Activated T-cell treated with anti-CD3 and anti-CD28 coated beads, Interleukin-2, amount 50 U/mL, for 72 hours (primary cell): ENCODE data around the gene EYA4. TPM values are rescaled to one million over a fixed set of nuclear protein-coding genes. Genes with fewer than 3 reads are reported as not detected.
"Not testable (repeated sequence)": the region's sequence is repeated elsewhere in the genome, so short reads cannot be mapped to it uniquely, and the experiment has no call there.

Experiments used
- ATAC-seq, 2 donors: fragments of 150-1000 bp; cut with Tn5 transposase; replicated peaks in 1 of 2; 2 replicates each; pipeline ENCODE4 v1.10.0; 2021; ENCODE audit warnings: moderate library complexity in 2 of 2, mild to moderate bottlenecking in 1 of 2
- DNase-seq, 2 donors: peaks; one replicate each; pipeline ENCODE4 v3.0.0; 2021 to 2022; ENCODE audit warnings: mixed read lengths in 1 of 2
- H3K27ac Mint-ChIP-seq: one replicate; pipeline ENCODE4 v1.8.0; 2022; ENCODE audit warnings: mild to moderate bottlenecking, moderate library complexity, mixed read lengths
- H3K27me3 Mint-ChIP-seq: one replicate; pipeline ENCODE4 v1.8.0; 2022; ENCODE audit warnings: low read depth, mixed read lengths
- H3K36me3 Mint-ChIP-seq, 2 donors: one replicate each; pipeline ENCODE4 v1.8.0; 2022; ENCODE audit warnings: mixed read lengths in 2 of 2, mild to moderate bottlenecking in 1 of 2; ENCODE audit not compliant: insufficient read depth in 2 of 2
- H3K4me1 Mint-ChIP-seq: one replicate; pipeline ENCODE4 v1.8.0; 2022; ENCODE audit warnings: low read depth, mixed read lengths
- H3K4me3 Mint-ChIP-seq, 2 donors: one replicate each; pipeline ENCODE4 v1.8.0; 2022; ENCODE audit warnings: mild to moderate bottlenecking in 2 of 2, mixed read lengths in 2 of 2, moderate library complexity in 2 of 2
- H3K9me3 Mint-ChIP-seq, 2 donors: one replicate each; pipeline ENCODE4 v1.8.0; 2022; ENCODE audit warnings: mixed read lengths in 2 of 2
- total RNA-seq, 2 donors: library from RNA; stranded (reverse); gene quantifications; one replicate each; pipeline ENCODE4 v1.2.3, GENCODE V29; 2022

The EYA4 gene
- total RNA-seq, 2 donors from 2014 or later: not detected

GRCh38 chr6:133550026-133550425, 308.9 kb downstream of the EYA4 start:
- Mint-ChIP-seq H3K27ac (no peak overlapping the region), H3K27me3 (peaks cover 9% of the 10 kb centered on the region), H3K4me1 (no peaks in the 10 kb centered on the region), H3K9me3 (no peaks in the 10 kb centered on the region), H3K4me3 (no peak overlapping the region), H3K36me3 (no peaks in the 10 kb centered on the region)
- ATAC-seq (no peak), DNase-seq (no peak)

GRCh38 chr6:133551436-133551835, 310.3 kb downstream of the EYA4 start:
- Mint-ChIP-seq H3K4me1 (no peaks in the 10 kb centered on the region), H3K27ac (no peak overlapping the region), H3K36me3 (no peaks in the 10 kb centered on the region), H3K9me3 (no peaks in the 10 kb centered on the region), H3K27me3 (peaks cover 9% of the 10 kb centered on the region), H3K4me3 (no peak overlapping the region)
- ATAC-seq (no peak), DNase-seq (no peak)

DNA sequence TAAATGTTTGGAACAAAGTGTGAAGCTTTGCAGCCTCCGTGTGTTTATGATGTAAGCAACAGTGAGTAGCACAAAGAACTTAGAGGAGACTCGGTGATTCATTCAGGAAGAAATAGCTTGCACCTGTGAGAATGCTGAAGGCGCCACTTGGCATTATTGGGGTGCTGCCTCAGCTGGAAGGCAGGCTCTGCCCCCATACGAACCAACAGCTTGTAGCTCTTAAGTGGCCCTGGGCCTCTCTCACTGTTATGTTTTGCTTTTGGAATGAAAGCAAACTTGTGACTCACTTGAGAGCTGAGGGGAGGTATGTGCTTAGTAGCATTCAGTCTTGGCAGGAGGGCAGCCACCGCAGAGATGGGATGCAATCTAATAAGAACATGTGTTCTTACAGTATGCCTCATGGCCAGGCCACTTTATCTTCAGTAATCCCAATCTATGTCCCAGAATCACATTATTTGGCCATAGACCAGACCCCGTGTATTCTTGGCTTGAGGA, 310.7 kb downstream of the EYA4 start:
- no peak for ATAC-seq
- DNase-seq: no peak
- Mint-ChIP-seq H3K27me3 (peaks cover 9% of the 10 kb centered on the region), H3K4me1 (no peaks in the 10 kb centered on the region), H3K36me3 (no peaks in the 10 kb centered on the region), H3K4me3 (no peak overlapping the region), H3K27ac (no peak overlapping the region), H3K9me3 (no peaks in the 10 kb centered on the region)

GRCh38 chr6:133553652-133554051, 312.5 kb downstream of the EYA4 start:
- peak; percentile 25 to 31 for DNase-seq
- ATAC-seq: no peak
- no peaks in the 10 kb centered on the region for H3K27me3 Mint-ChIP-seq
- H3K36me3 Mint-ChIP-seq: no peaks in the 10 kb centered on the region
- no peak overlapping the region for H3K27ac Mint-ChIP-seq
- H3K4me1 Mint-ChIP-seq: no peaks in the 10 kb centered on the region
- no peaks in the 10 kb centered on the region for H3K9me3 Mint-ChIP-seq
- no peak overlapping the region for H3K4me3 Mint-ChIP-seq

GRCh38 chr6:133554121-133554520, 313.0 kb downstream of the EYA4 start:
- H3K4me1 Mint-ChIP-seq, H3K9me3 Mint-ChIP-seq, DNase-seq: not testable (repeated sequence)

GRCh38 chr6:133555685-133556084, 314.5 kb downstream of the EYA4 start:
- Mint-ChIP-seq H3K4me1 (no peaks in the 10 kb centered on the region), H3K4me3 (no peak overlapping the region), H3K27me3 (no peaks in the 10 kb centered on the region), H3K27ac (no peak overlapping the region), H3K36me3 (no peaks in the 10 kb centered on the region), H3K9me3 (peaks cover 0 to 6% of the 10 kb centered on the region in 2 donors)
- DNase-seq (no peak), ATAC-seq (no peak)

More at GRCh38 chr6:133554121-133554520, 313.0 kb downstream of the EYA4 start:
- H3K36me3 Mint-ChIP-seq, H3K4me3 Mint-ChIP-seq, H3K27me3 Mint-ChIP-seq, ATAC-seq, H3K27ac Mint-ChIP-seq: not testable (repeated sequence)

DNA sequence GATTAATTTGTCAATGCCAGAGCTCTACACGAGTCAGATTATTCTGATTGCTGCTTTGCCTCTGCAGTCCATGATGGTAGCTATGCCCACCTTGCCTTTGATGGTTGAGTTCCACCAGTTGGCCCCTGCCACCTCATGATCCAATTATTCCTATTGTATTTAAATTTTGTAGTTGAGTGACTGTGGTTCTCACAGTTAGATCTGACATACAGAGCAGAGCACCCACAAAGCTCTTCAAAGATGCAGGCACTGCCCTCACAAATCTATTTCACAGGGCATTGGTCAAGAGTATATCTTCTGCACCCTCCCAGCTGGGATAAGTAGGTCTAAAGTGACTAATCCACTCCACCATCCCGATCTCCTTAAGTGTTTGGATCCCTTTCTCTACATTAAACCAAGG, 318.8 kb downstream of the EYA4 start:
- Mint-ChIP-seq H3K36me3 (no peaks in the 10 kb centered on the region), H3K27ac (no peak overlapping the region), H3K9me3 (peaks cover 2 to 6% of the 10 kb centered on the region in 2 donors), H3K27me3 (no peaks in the 10 kb centered on the region), H3K4me1 (no peaks in the 10 kb centered on the region), H3K4me3 (no peak overlapping the region)
- DNase-seq: no peak
- no peak for ATAC-seq

GRCh38 chr6:133567636-133568035, 326.5 kb downstream of the EYA4 start:
- Mint-ChIP-seq H3K9me3 (no peaks in the 10 kb centered on the region), H3K4me1 (no peaks in the 10 kb centered on the region), H3K27ac (no peak overlapping the region), H3K4me3 (no peak overlapping the region), H3K36me3 (no peaks in the 10 kb centered on the region), H3K27me3 (peaks cover 15% of the 10 kb centered on the region)
- DNase-seq (no peak), ATAC-seq (no peak)

- H3K27me3 Mint-ChIP-seq: peaks cover 15% of the 10 kb centered on the region
- ATAC-seq (peak; percentile 77 to 88), DNase-seq (peak; percentile 15 to 17)
- H3K36me3 Mint-ChIP-seq: no peaks in the 10 kb centered on the region
- no peaks in the 10 kb centered on the region for H3K4me1 Mint-ChIP-seq
- H3K4me3 Mint-ChIP-seq: peak overlapping the region; percentile 48 to 65
- H3K9me3 Mint-ChIP-seq: no peaks in the 10 kb centered on the region
- no peak overlapping the region for H3K27ac Mint-ChIP-seq
Observed at GRCh38 chr6:133568970-133569889, 328.1 kb downstream of the EYA4 start.

GRCh38 chr6:133571681-133572080, 330.5 kb downstream of the EYA4 start:
- Mint-ChIP-seq H3K36me3 (no peaks in the 10 kb centered on the region), H3K4me3 (no peak overlapping the region), H3K9me3 (no peaks in the 10 kb centered on the region), H3K27me3 (peaks cover 15% of the 10 kb centered on the region), H3K4me1 (no peaks in the 10 kb centered on the region), H3K27ac (no peak overlapping the region)
- DNase-seq (no peak), ATAC-seq (no peak)

GRCh38 chr6:133577851-133578250, 336.7 kb downstream of the EYA4 start:
- H3K4me3 Mint-ChIP-seq: no peak overlapping the region
- ATAC-seq (no peak), DNase-seq (no peak)
- H3K27me3 Mint-ChIP-seq: no peaks in the 10 kb centered on the region
- H3K27ac Mint-ChIP-seq: no peak overlapping the region
- no peaks in the 10 kb centered on the region for H3K36me3 Mint-ChIP-seq
- no peaks in the 10 kb centered on the region for H3K4me1 Mint-ChIP-seq
- peaks cover 0 to 1% of the 10 kb centered on the region in 2 donors for H3K9me3 Mint-ChIP-seq
